ENCODE results near the gene HEPHL1.

Gene HEPHL1

DNA sequence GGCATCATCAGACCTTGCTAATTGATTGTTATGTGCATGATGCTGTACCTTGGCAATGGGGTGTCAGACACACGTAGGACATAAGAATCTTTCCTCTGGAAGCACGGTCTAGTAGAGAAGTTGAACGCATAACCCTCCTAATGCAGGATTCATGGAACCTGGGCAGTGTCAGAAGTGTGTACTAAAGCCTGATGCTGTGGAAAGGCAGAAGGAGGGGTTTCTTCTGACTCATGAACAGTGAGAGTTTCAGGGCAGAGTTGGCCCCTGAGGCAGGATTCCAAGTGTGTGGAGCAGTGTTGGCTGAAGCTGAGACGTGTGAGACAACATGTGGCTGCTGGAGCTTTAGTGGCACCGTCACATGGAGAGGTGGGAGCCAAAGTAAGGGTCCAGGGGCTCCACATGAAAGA is 111.0 kb downstream of the HEPHL1 start:
- FAIRE-seq = no peak

DNA sequence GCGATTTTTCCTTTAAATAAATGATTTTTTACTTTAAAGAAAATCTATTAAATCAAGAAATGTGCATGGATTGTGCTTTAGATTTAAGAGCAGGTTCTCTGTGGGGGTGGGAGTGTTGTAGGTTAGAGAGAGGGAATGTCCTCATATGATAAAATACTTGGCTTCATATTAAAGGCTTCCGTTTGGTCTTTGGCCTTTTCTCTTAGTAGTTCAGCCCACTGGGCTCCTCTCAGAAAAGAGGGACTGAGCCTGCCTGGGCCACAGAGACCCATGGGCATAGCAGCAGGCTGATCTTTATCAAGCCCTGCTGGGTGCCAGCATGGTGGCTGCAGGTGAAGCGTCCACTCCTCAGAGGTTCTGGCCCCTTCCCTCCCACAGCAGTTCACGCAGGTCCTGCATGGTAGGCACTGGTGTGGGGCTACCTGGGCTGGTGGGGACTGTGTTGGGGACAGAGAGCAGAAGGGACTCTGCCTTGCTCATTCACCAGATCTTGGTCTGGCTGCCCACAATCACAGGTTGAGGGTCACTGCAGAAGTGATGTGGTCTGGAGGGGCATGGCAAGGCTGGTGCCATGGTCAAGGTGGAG is 111.8 kb downstream of the HEPHL1 start:
- no peak for FAIRE-seq

DNA sequence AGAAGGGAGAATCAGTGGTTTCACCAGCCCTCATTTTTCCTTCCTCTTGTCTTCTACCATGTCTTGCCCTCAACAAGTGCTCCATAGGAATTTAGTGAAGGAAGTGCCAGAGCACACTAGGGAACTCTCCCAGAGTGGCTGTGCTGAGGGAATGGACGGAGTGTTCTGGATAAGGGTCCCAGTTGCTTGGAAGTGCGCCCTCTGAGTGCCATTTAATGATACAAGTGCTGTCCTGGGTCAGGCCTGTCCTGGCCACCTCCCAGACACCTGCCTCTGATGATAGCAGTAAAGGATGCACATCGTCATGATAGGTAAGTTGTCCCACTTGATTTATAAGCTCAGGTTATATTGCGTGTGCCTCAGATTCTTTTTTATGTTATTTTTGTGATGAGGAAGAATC is 112.6 kb downstream of the HEPHL1 start:
- no peak for FAIRE-seq

DNA sequence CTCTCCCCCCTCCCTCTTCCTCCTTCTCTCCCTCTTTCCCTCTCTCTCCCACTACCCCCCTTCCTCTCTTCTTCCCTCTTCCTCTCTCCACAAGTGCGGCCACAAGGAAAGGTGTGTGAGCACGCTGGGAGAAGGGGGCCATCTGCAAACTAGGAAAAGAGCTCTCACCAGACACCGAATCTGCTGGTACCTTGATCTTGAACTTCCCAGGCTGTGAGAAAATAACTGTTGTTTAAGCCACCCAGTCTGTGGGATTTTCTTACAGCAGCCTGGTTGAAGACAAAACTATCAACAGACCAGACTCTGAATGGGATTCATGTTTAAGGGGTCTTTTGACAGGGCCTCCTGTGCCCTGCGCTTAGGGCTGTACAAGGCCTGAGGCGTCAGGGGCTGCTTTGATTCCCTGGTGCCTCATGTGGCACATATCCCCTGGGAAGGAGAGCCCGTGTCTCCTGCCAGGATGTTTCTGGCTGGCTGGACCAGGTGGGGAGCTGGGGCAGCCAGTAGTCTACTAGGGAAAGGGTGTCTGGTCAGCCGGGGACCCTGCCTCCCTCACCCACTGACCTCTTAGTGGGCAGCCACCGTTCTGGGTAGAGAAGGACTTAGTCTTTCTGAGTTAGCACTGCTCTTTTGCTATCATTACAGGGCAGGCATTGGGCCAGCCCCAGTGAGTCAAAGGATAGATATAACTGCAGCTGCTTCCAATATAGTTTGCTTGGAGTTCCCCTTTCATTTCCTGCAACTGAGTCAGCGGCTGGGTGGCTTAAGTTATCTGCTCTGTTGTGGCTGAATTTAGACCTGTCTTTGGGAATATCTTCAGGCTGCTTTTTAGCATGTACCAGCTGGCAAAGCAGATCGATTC is 113.7 kb downstream of the HEPHL1 start:
- no peak for FAIRE-seq

DNA sequence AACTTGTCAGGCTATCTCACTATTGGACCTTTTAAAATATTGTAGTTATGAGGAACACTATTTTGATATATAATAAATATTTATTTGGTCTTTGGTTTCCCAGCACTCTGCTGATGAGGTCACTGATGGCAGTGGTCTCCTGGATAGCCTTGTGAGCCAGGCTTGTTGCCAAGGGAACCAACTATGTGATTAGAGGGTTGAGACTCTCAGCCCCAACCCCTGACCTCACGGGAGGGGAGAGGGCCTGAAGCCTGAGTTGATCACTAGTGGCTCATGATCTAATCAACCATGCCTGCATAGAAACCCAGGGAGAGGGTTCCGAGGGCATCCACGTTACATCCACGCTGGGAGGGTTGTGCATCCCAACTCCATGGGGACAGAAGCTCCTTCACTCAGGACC is 118.3 kb downstream of the HEPHL1 start:
- FAIRE-seq = no peak

DNA sequence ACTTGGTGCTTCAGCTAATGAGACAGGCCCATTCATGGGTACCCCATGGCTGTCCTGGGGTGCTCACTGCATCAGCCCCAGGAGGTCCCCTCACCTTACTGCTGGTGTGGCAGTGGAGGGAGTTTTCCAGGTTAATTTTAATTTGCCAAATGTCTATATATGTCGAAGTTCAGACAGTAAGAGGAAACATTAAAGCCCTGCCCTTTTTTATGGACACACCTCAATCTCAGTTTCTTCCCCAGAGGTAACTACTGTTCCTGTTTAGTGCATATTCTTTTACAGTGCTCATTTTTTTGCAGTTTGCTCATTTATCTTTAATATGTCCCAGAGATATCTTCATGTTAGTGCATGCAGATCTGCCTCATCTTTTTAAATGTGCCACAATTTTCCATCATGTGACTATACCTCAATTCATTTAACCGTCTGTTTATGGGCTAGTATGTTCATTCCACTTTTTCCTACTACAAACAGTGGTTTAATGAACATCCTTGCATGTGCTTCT is 119.1 kb downstream of the HEPHL1 start:
- no peak for FAIRE-seq

DNA sequence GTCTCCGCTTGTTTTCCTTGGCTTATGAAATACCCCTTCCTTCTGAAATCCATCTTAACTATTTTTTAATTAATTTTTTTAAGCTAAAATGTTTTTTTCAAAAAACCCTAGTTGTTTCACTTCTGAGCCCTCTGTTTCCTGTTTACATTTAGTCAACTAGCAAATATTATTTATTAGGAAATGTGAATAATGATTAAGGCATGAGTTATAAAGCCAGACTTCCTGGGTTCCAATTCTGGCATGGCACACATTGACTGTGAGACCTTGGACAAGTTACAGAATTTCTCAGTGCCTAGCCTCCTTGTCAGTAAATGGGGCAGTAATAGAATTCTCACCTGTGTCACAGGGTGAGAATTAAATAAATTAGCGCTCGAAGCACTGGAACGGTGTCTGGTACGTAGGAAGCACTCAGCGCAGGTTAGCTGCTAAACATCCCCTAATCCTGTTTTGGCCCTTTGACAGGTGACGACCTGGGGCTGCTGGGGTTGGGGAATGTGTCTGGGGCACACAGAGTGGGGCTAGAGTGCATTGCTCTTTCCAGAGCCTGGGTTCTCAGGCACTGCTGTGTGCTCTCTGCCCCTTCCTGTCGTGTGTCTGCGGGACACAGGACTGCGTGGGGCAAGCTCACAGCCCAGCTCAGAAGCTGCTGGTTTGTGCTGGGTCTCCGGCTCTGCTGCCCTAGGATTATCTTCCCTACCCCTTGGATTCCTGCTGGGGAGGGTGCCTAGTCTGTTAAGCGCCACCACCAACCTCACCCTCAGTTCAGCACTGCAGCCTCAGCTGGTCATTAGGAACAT is 120.6 kb downstream of the HEPHL1 start:
- FAIRE-seq = no peak

DNA sequence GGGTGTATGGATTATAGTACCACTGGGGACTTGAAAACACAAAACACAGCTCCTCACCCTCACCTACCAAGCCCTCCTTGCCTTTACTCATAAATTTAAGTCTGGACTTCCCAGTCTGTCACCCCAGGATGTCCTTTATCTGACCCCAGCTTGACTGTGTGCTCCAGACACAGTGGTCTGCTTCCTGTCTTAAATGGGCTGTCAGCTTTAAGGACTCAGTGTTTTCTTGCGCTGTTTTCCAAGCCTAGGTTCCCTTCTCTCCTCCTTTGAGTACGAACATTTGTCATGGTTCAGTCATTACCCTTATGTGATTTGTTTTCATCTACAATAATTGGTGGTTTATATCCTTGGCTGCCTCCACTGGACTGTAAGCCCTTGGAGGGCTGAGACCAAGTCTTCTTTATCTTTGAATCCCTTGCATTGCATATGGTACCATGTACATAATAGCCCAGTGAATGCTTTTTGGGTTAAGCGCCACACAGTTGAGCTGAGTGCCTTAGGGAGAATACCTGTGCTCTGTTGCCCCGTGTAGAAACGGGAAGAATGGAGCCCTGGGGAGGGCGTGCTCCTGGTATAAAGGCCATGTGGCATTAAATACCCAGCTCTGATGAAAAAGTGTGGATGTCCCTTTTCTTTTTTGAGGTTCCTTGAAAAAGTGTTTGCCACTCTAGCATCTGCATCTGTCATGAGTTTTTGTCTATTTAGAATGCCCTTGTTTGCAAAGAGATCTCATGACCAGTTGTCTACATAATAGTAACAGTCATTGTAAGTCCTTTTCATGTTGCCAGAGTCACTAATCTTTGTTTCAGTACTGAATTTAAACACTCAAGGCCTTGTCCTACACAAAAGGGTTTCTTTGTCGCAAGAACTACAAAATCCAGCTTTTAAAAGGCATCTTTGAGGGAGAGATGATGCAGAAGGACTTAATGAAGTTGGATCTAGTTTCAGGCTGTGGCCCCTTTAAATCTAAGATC is 121.4 kb downstream of the HEPHL1 start:
- FAIRE-seq = no peak

DNA sequence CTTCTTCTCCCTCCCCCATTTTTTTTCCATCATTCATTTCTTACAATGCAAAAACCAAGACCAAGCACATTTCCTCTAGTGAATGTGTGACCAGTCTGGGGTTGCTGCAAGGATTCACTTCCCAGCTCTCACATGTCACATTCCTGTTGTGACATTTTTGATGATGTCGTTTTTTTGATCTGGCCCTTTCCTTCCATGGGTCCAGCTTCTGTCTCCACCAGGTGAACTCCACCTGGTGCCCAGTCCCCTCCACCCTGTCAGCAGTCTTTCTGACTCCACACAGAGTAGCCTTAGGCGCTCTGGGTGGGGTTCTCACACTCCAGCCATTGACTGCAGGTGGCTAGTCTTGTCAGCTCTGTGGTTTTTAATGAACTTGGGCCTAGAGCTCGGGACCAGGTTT is 123.1 kb downstream of the HEPHL1 start:
- no peak for FAIRE-seq

DNA sequence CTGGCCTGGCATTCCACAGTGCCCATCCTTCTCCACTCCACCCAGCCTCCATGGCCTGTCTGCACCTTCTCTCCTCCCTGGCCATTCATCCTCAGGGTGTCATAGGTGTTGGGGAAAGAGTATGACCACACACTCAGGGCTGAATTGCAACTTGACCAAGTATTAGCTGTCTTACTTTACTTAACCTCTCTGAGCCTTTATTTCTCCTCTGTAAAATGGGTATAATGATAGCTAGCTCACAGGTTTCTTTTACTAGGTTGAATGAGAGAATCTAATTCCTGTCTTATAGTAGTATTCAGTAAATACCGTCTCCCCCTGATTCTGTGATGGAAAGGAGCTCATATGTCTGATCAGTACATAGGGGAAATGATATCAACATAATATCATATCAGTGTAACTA is 123.5 kb downstream of the HEPHL1 start:
- FAIRE-seq = no peak

DNA sequence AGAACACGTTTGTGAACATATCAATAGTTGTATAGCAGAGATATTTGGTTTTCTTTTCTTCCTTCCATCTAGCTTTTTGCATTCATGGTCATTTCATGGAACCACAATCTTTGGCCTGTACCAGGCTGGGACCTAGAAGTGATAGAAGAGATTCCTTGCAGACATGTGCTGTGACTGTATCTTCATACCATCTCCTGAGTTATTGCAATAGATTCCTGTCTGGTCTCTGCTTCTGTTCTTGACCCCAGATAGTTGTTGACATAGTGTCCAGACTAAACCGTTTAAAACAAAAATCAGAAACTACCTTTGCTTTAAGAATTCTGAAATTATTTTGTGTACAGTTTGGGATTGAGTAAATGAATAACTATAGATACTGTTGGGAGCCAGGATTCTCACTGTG is 124.3 kb downstream of the HEPHL1 start:
- FAIRE-seq = no peak

DNA sequence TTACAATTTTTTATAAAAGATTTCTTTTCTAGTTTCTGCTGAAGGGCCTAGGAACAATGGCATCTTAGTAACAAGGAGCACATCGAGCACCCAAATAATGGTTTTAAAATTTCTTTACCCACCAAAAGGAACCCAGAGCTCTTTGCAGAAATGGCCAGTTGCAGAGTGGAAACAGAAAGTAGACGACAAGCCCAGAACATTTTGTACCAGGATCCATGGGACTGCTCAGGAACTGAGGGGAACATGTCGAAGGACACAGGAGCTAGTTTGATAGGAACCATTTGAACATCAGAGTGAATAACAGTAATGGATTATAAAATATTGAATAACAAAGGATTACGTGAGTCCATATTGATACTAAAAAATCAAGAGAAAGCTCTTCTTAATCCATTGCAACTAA is 124.8 kb downstream of the HEPHL1 start:
- FAIRE-seq = no peak

DNA sequence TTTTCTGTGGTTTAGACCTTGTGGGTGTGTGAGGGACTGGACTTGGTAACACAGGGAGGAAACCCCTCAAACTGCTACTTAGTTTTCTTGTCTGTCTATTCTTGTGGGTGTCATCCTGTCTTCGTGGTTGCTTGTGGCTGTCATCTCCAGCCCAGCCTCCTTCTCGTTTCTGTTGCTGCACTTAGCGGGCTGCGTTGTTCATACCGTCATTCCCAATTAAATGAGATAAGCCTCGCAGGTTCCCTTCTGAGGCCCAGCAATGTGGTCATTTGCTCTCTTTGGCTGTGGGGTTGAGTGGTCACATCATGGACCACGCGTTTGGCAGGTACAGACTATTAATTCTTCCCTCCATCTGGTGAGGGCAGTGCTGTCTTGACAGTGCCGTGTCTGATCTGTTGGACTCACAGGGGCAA is 126.3 kb downstream of the HEPHL1 start:
- no peak for FAIRE-seq

DNA sequence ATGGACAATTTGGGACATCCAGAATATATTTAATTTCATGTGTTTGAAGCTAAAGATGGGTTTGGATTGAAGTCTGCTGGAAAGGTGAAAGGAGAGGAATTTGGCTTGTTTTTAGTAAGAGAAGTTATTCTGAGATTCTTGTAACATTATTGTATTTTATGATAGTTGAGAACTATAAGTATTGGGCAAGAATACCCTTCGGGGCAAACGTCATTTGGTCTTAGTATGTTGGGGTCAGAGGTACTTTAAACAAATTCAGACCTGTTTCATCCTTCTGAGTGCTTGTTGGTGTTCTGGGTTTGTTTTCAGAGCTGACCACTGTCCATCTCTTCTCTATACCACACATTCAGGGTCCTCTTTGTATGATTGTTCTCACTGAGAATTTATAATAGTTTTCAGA is 127.0 kb downstream of the HEPHL1 start:
- no peak for FAIRE-seq

DNA sequence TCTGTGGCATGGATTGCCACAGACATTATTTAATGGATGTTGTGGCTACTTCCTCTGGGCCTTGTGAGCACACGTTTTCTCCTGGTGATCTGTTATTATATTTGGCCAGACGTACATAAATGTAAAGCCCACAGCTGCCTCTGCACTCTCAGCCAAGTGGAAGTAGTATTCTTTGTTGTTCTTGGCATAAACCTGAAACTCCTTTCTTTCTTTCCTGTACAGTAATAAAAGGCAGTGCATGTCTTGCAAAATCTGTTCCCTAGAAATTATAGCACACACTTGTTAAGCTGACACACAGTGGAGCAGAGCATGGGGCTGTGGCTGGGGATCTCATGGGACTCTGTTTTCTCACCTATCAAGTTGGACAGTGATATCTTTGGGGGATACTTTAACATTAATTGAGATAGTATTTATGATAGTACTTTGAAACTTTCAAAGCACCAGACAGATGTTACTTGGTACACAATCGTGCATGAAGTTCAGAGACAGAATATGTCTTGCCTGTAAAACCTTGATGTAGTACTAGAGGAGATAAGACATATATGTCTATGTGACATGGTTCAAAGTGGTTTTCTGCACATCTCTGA is 128.4 kb downstream of the HEPHL1 start:
- no peak for FAIRE-seq

DNA sequence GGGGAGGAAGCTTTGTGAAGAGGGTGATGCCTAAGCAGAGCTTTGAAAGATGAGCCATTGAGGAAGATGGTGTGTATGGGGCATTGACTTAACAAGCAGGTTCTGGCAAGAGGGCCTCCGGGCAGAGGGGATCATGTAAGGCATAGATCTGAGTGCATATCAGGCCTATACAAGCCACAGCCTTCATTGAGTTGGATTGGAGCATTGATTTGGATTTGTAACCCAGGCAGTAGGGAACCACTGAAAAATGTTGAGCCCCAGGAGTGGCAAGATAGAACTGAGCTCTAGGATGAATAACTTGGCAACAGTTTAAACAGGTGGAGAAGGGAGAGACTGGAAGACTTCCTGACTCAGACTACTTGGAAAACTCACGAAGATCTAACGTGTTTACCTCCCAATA is 128.9 kb downstream of the HEPHL1 start:
- FAIRE-seq = no peak

DNA sequence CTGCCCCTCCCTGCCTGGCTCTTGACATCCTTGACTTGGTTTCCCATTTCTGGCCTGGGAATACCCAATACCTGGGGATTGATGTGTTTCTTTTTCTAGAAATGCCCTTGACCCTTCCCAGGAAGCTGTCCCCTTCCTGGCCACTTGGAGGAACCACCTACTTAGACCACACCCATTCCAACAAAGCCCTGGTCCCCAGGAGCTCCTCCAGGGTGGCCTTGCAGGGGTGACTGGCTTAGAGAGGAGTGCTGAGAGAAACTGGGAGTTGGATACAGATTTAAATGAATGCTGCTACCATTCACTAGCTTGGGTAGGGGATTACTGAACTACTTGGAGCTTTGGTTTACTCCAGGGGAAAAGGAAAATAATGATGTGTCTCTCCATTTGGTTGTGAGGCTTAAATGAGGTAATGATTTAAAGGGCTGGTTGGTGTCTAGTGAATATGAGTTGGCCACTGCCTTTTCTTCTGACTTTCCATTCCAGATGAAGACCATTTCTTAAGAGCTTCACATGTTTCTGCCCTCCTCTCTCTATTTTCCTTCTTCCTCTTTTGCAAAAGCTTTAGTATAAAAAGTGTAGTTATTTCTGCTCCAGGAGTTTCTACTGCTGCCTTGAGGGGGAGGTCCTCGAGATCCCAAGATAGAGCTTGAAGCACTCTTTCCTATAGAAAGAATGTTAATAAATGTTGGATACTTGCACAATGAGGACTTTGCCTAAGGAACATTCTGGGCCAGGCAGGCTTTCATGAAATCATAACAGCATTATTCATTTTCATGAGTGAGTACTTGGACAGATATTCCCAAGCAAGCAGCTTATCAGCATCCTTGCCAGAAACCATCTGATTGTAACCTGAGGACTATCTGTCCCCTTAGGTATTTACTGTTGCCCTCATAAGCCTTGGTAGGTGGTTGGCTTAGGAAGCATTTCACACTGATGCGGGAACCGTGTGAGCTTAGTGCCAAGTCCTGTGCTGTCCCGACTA is 129.8 kb downstream of the HEPHL1 start:
- no peak for FAIRE-seq

DNA sequence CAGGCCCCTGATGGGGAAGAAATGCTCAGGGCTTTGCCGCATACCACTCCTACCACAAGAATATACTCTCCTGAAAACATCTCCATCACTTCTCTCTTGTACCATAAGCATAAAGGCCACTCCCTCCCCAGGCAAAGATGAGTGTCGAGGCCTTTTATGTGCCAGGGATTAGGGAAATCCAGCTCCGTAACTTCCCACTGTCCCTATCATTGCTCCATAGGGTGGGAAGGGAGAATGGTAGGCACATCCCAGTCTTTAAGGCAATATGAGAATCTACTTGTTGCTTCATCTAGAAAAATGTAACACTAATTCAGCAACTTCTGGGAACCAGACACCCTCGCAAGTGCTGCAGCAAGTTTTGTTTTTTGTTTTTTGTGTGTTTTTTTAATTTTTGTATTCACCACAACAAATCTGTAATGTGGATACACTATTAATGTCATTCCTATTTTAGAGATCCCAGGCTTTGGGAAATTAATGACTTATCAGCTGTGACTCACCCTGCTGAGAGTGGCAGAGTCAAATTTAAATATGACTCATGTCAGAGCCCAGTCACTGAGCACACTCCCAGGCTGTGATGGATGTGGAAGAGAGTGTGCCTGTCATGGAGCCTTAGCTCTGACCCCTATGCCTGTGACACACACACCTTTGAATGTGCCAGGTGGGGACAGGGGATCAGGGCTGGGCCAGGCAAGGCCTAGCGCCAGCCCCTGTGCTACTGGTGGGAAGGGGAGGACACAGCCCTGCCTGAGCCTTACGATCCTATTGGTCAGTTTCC is 130.9 kb downstream of the HEPHL1 start:
- FAIRE-seq = no peak

DNA sequence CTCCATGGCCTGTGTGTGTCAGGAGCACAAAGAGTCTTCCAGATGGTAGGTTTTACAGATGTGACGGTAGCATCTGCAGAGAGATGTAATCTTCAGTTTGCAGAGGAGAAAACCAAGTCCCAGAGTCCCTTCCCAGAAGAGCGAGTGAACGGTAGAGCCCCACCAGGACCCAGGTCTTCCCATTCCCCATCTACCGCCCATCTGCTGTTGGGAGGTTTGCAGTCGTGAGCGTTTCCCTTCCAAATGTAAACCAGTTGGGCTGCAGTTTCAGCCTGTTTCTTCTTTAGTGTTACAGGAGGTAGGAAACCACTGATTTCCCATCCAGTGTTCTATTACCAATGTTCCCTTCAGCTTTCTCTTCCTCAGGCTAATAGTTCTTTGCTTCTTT is 131.5 kb downstream of the HEPHL1 start:
- FAIRE-seq = no peak

DNA sequence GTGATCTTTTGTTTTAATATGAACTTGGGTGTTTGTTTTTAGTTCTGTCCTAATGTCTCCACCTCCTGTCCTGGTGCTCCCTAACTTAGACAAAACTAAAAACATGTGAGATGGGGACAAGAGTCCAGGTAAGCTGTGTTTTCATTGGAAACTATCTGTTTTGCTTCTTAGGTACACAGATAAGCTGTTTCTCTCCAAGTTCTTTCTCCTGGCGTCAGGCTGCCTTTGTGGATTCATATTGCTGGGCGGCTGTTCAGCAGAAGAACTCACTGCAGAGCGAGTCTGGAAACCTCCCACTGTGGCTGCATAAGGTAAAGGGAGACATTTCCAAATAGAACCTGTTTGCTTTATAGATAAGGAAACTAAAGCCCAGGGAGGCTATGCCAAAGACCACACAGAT is 132.2 kb downstream of the HEPHL1 start:
- FAIRE-seq = no peak
